Small intestine (tissue), 16 donors: ENCODE measurements around the gene ADAMTSL2. TPM values are rescaled to one million over a fixed set of nuclear protein-coding genes. Genes with fewer than 3 reads are reported as not detected.

Experiments used
- DNase-seq, 2 donors: peaks; one replicate each; pipeline versions ENCODE4 v3.0.0 to v3.0.0-alpha.2; 2013
- FAIRE-seq: peaks from 2 replicates; lab custom pipeline; 2012; peaks lifted over from hg19 to GRCh38; lab: Jason Lieb, UNC
- H3K27ac ChIP-seq, 3 donors: one replicate each; pipeline ENCODE4 v1.5.1; 2013; ENCODE audit warnings: low read length in 2 of 3, mild to moderate bottlenecking in 2 of 3, control low read depth in 1 of 3, inconsistent platforms in 1 of 3, low read depth in 1 of 3, moderate library complexity in 1 of 3
- H3K27me3 ChIP-seq, 3 donors: one replicate each; pipeline ENCODE4 v1.6.1; 2013; ENCODE audit warnings: low read length in 3 of 3, inconsistent platforms in 1 of 3; ENCODE audit not compliant: control insufficient read depth in 3 of 3, insufficient read depth in 3 of 3
- H3K36me3 ChIP-seq, 3 donors: one replicate each; pipeline ENCODE4 v1.6.1; 2013; ENCODE audit warnings: low read length in 3 of 3, inconsistent platforms in 1 of 3, low read depth in 1 of 3, mild to moderate bottlenecking in 1 of 3, moderate library complexity in 1 of 3; ENCODE audit not compliant: control insufficient read depth in 3 of 3, insufficient read depth in 2 of 3
- H3K4me1 ChIP-seq, 3 donors: one replicate each; pipeline ENCODE4 v1.6.1; 2013; ENCODE audit warnings: low read length in 2 of 3, inconsistent platforms in 1 of 3, low read depth in 1 of 3, mild to moderate bottlenecking in 1 of 3, moderate library complexity in 1 of 3; ENCODE audit not compliant: control insufficient read depth in 3 of 3, insufficient read depth in 2 of 3
- H3K4me3 ChIP-seq, 3 donors: one replicate each; pipeline ENCODE4 v1.5.1; 2013; ENCODE audit warnings: low read length in 3 of 3, control low read depth in 1 of 3, inconsistent platforms in 1 of 3, low read depth in 1 of 3, mild to moderate bottlenecking in 1 of 3, moderate library complexity in 1 of 3
- H3K9me3 ChIP-seq, 2 donors: one replicate each; pipeline ENCODE4 v1.6.1; 2013; ENCODE audit warnings: low read depth in 1 of 2, low read length in 1 of 2; ENCODE audit not compliant: control insufficient read depth in 2 of 2, insufficient read depth in 1 of 2
- WGBS, 3 donors: extraction: QIAGEN DNeasy Blood & Tissue Kit; methylation state at CpG; one replicate each; pipeline ENCODE4 v1.1.7; 2013; 5-methylcytosine and 5-hydroxymethylcytosine counted together
- long read RNA-seq, 10 donors: transcript quantifications; one replicate each; lab custom pipeline, GENCODE V29; 2026
- polyA plus RNA-seq, 4 donors: library from polyadenylated mRNA; stranded (reverse) in 3 of 4; unstranded in 1 of 4; fragments of 200-250 nt in 3 of 4; fragments of 120-200 nt in 1 of 4; gene quantifications; one replicate each; pipeline versions ENCODE4 v1.2.1 to v1.2.3, GENCODE V29; 2013
- donor health status: healthy with polysubstance abuse.
- donor health status: control.
- donor health status: control.
- donor health status: Bipolar disorder and iron deficiency.
- donor health status: healthy.

The ADAMTSL2 gene
- polyA plus RNA-seq = 1 to 10 TPM in 1 of 4 donors, under 1 TPM in 3; 0.22 to 1.2 (median 0.43) TPM
- long read RNA-seq, donor 1 = 0 reads
- long read RNA-seq, donor 2 = 0 reads
- long read RNA-seq, donor 3 = 0 reads
- long read RNA-seq, donor 4 = 0 reads
- long read RNA-seq, donor 5 = 0 reads
- long read RNA-seq, donor 6 = 0 reads
- long read RNA-seq, donor 7 = 0 reads
- long read RNA-seq, donor 8 = 0 reads
- long read RNA-seq, donor 9 = 0 reads
- long read RNA-seq, donor 10 = 0 reads

GRCh38 chr9:133534346-133535291 is at the start of gene ADAMTSL2:
Gene ADAMTSL2 (plus strand): TSS chr9:133534704. CDS start chr9:133536713, 2,009 bp downstream.
- Histone ChIP-seq H3K4me3 (peak within 1 kb of the TSS in 2 of 3 donors; percentile 6 to 19), H3K27ac (peak within 1 kb of the TSS in 1 of 3 donors; percentile 20), H3K36me3 (no peaks in the 10 kb centered on the region), H3K4me1 (peaks cover 0 to 15% (median 2%) of the 10 kb centered on the region in 3 donors), H3K9me3 (no peaks in the 10 kb centered on the region), H3K27me3 (peaks cover 3 to 32% (median 5%) of the 10 kb centered on the region in 3 donors)
- peak; percentile 13 to 64 for DNase-seq
- no peak for FAIRE-seq
- 3 to 5% (median 3%) methylated on average over 62 to 70 of the region's 70 CpGs for WGBS, 3 donors

- Histone ChIP-seq H3K9me3 (no peaks in the 10 kb centered on the region), H3K27me3 (peaks cover 0 to 3% (median 0%) of the 10 kb centered on the region in 3 donors), H3K36me3 (no peaks in the 10 kb centered on the region), H3K4me1 (peaks cover 0 to 5% (median 0%) of the 10 kb centered on the region in 3 donors), H3K27ac (no peak overlapping the region), H3K4me3 (no peak overlapping the region)
- DNase-seq (no peak), FAIRE-seq (no peak)
- WGBS, 3 donors = 51 to 61% (median 53%) methylated on average over 23 to 25 of the region's 25 CpGs
Observed at GRCh38 chr9:133485531-133486260, 48.8 kb upstream of the ADAMTSL2 start.

DNA sequence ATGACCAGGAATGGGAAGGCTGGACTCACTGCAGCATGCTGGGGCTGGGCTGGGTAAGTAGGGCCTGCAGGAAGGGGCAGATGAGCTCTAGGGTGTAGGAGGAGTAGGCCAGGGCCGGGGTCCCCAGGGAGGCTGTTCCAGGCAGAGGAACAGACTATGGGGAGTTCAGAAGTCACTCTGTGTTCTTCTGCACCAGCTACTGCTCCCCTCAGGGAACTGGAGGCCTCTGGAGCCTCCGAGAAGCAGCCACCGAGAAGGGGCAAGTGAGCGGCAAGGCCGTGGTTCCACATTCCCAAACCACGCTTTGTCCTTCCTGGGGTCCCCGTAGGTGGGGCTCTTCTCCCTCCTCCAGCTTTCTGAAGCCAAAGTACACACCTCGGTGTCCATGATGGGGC is 47.2 kb upstream of the ADAMTSL2 start:
- no peak for FAIRE-seq
- H3K4me3 ChIP-seq = no peak overlapping the region
- H3K4me1 ChIP-seq = peaks cover 0 to 5% (median 0%) of the 10 kb centered on the region in 3 donors
- H3K27me3 ChIP-seq = peaks cover 0 to 2% (median 0%) of the 10 kb centered on the region in 3 donors
- no peaks in the 10 kb centered on the region for H3K36me3 ChIP-seq
- H3K9me3 ChIP-seq = no peaks in the 10 kb centered on the region
- no peak overlapping the region for H3K27ac ChIP-seq
- DNase-seq = no peak
- WGBS, 3 donors = 88 to 92% (median 90%) methylated on average over 8 of the region's 8 CpGs

GRCh38 chr9:133488686-133489252 is 45.7 kb upstream of the ADAMTSL2 start:
- no peak overlapping the region for H3K4me3 ChIP-seq
- no peak for FAIRE-seq
- no peaks in the 10 kb centered on the region for H3K9me3 ChIP-seq
- no peaks in the 10 kb centered on the region for H3K27me3 ChIP-seq
- peaks cover 0 to 5% (median 0%) of the 10 kb centered on the region in 3 donors for H3K4me1 ChIP-seq
- H3K36me3 ChIP-seq = no peaks in the 10 kb centered on the region
- no peak overlapping the region for H3K27ac ChIP-seq
- DNase-seq = no peak
- 82 to 88% (median 86%) methylated on average over 18 of the region's 18 CpGs for WGBS, 3 donors

GRCh38 chr9:133489253-133490190 is 45.0 kb upstream of the ADAMTSL2 start:
- Histone ChIP-seq H3K4me1 (peaks cover 0 to 5% (median 0%) of the 10 kb centered on the region in 3 donors), H3K4me3 (no peak overlapping the region), H3K27ac (no peak overlapping the region), H3K9me3 (no peaks in the 10 kb centered on the region), H3K36me3 (no peaks in the 10 kb centered on the region), H3K27me3 (no peaks in the 10 kb centered on the region)
- DNase-seq (no peak), FAIRE-seq (no peak)
- WGBS, 3 donors = 75 to 84% (median 77%) methylated on average over 19 of the region's 19 CpGs

DNA sequence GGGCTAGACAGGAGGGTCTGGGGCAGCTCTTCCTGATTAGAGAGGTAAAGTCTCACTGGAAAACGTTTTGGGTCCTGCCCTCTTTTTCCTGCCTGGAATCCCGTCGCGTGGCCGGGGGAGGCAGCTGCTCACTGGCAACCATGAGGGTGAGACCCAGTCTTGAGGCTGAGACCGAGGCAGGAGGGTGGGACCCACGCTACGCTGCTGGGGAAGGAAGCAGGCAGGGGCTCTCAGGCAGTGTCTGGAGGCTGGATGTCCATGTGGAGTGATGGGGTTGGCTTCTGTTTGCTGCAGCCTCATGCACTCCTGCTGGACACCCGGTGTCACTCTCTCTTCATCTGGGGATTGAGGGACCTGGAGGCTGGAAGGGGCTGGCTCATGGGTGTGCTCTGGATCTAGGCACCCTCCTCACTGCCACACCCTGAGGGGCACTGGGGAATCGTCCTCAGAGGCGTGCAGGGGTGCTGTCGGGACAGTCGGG is 44.3 kb upstream of the ADAMTSL2 start:
- no peaks in the 10 kb centered on the region for H3K9me3 ChIP-seq
- DNase-seq (no peak), FAIRE-seq (no peak)
- H3K4me1 ChIP-seq = peaks cover 0 to 5% (median 0%) of the 10 kb centered on the region in 3 donors
- no peak overlapping the region for H3K4me3 ChIP-seq
- H3K27ac ChIP-seq = no peak overlapping the region
- 46 to 66% (median 60%) methylated on average over 12 to 13 of the region's 13 CpGs for WGBS, 3 donors
- H3K27me3 ChIP-seq = no peaks in the 10 kb centered on the region
- H3K36me3 ChIP-seq = no peaks in the 10 kb centered on the region

DNA sequence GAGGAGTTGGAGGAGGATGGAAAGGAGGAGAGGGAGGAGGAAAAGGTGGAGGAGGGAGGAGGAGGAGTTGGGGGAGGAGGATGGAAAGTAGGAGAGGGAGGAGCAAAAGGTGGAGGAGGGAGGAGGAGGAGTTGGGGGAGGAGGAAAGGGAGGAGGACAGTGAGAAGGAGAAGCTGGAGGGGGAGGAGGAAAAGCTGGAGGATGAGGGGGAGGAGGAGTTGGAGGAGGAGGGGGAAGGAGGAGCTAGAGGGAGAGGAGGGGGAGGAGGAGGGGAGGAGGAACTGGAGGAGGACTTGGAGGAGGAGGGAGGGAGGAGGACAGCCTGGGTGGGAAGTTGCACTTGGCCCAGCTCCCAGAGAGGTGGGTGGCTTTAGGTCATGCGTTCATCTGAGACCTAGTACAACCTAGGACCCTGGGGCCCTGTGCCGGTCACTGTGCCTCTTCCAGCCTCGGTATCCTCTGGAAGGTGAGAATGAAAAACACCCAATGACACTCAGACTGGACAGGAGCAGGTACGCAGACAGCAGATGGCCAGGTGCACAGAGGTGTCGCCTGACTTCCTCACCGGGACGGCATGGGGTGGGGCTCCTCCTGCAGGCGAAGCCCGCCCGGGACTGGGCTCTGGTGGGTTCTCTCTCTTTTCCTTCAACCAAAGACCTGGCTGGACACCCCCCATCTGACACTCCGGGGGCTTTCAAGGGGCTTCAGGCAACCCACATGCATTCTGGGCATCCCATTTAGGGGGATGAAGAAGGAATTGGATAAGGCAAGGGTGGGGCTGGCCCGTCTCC is 43.4 kb upstream of the ADAMTSL2 start:
- no peaks in the 10 kb centered on the region for H3K9me3 ChIP-seq
- no peaks in the 10 kb centered on the region for H3K27me3 ChIP-seq
- DNase-seq = no peak
- FAIRE-seq = no peak
- peaks cover 0 to 2% (median 0%) of the 10 kb centered on the region in 3 donors for H3K4me1 ChIP-seq
- H3K27ac ChIP-seq = no peak overlapping the region
- no peak overlapping the region for H3K4me3 ChIP-seq
- 37 to 75% (median 44%) methylated on average over 9 to 12 of the region's 12 CpGs for WGBS, 3 donors
- no peaks in the 10 kb centered on the region for H3K36me3 ChIP-seq
